CD4-positive, alpha-beta T cell treated with Interleukin-15 for 4 hours (primary cell): ENCODE data around the gene NFE2L3.
"Not testable (repeated sequence)": the region's sequence is repeated elsewhere in the genome, so short reads cannot be mapped to it uniquely, and the experiment has no call there.

Experiments
- DNase-seq: peaks from one replicate; pipeline ENCODE4 v3.0.0-alpha.2; 2020; ENCODE audit warnings: low spot score

NFE2L3 gene

DNA sequence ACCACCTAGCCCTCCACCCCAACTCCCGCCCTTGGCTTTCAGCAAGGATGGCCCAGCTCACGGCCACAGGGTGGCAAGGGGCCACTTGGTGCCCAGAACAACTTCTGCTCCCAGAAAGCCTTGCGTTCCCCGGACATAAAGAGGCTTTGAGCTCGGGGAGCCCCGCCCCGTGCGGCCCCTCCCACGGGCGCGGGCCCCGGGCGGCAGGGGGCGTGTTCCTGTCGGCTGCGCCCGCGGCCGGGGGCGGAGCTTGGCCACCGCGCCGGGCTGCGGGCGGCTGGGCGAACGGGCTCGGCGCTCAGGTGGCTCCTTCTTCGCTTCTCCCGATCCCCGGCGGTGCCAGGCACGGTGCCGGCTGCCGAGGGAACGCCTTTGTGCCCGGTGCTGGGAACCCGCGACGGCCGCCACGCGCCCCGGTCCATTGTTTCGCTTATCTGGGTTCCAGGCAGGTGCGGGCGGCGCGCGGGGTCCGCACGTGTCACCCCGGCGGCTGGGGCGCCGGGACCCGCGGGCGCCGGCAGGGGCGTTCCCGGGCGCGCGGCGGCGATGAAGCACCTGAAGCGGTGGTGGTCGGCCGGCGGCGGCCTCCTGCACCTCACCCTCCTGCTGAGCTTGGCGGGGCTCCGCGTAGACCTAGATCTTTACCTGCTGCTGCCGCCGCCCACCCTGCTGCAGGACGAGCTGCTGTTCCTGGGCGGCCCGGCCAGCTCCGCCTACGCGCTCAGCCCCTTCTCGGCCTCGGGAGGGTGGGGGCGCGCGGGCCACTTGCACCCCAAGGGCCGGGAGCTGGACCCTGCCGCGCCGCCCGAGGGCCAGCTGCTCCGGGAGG, at the start of gene NFE2L3:
Gene NFE2L3, plus strand, starts transcription at position 246 of the 829 bp plus-strand sequence. Its CDS starts 301 bp downstream, at position 547.
- peak; percentile 82 for DNase-seq

DNA sequence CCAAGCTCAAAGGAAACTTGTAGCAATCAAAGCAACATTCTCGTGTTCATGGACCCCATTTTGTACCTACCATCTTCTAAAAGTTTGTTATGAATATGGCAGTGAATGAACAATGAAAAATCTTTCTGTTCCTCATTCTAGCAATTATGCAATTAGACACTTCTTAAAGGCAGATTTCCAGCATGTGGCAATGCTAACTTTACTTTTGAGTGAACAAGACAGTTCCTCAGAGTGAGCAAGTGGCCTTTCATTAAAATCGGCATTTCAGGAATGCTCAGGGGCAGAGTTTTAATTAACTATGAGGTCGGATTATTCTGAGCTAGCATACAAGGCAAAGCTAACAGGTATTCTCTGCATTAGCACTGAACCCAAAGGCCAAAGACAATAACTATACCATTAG, 48.4 kb upstream of the NFE2L3 start:
- no peak for DNase-seq

GRCh38 chr7:26105236-26105635, 46.8 kb upstream of the NFE2L3 start:
- DNase-seq, result no peak

GRCh38 chr7:26105931-26106330, 46.1 kb upstream of the NFE2L3 start:
- DNase-seq, result no peak

DNA sequence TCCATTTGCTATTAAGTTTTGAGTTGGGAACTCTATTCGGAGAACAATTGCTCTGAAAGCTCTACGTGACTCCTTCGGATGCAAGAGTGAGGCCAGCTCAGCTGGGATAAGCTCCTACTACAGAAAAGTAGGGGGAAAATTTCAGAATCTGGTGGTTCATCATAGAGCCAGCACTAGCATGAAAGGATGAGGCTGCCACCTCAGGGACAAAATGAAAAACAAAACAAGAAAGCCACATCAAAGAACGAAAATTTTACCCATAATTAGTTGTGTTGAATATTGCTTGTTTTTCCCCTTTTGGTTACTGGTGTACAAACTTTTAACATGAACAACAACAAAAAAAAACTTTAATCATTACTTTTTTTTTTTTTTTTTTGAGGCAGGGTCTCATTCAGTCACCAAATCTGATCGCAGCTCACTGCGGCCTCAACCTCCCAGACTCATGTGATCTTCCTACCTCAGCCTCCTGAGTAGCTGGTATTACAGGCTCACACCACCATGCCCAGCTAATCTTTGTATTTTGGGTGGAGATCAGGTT, 39.7 kb upstream of the NFE2L3 start:
- DNase-seq, result peak; percentile 16

DNA sequence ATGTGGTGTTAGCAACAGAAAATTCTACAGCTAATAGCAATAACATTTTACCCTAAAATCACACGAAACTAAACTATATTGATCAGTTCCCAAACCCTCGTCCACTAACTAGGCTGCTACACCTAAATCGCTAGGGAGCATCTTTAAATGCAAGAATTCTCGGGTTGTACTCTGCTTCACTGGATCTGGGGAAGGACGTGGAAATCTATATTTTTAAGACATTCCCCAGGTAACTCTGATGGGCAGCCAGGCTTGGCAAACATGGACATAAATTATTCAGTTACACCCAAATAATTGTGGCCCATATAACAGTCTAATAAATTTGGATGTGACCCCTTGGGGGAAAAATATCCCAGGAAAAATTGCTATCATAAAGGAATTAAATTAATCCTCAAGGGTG, 36.3 kb upstream of the NFE2L3 start:
- DNase-seq, result no peak

DNA sequence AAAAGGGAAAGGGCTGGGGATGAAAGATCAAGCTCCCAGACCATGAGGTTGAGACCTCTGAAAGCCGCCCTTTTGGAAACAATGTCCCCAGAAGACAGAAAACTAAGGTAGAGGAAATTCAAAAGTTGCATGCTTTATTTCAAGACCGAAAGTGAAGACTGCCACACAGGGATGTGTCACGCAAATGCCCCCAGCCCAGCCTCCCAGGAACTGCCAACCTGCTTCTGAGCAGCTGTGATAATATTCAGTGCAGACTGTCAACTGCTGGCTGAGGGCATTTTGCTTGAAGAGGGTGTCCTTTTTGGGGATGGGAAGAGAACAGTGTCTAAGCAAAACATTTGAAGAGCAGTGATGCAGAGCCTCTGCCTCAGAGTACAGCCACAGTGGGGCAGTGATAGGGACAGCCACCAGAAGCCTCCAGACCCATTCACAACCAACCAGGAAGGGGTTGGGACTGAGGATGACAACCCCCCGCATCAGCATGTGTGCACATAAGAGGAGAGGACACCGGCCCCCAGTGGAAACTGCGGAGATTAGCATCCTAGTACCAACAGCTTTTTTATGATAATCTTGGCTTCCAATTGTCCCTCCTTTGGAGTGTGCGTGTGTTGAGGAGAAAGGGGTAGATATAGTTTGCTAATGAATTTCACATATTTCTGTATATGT, 34.7 kb upstream of the NFE2L3 start:
- no peak for DNase-seq

- no peak for DNase-seq
Observed at GRCh38 chr7:26117970-26118369, 34.0 kb upstream of the NFE2L3 start.

GRCh38 chr7:26122745-26123144, 29.3 kb upstream of the NFE2L3 start:
- no peak for DNase-seq

- not testable (repeated sequence) for DNase-seq
Observed at GRCh38 chr7:26124775-26125174, 27.2 kb upstream of the NFE2L3 start.

GRCh38 chr7:26127411-26127810, 24.6 kb upstream of the NFE2L3 start:
- DNase-seq, result no peak

- no peak for DNase-seq
Observed at GRCh38 chr7:26131056-26131589, 20.9 kb upstream of the NFE2L3 start.

- DNase-seq, result no peak
Observed at GRCh38 chr7:26135076-26135475, 16.9 kb upstream of the NFE2L3 start.

DNA sequence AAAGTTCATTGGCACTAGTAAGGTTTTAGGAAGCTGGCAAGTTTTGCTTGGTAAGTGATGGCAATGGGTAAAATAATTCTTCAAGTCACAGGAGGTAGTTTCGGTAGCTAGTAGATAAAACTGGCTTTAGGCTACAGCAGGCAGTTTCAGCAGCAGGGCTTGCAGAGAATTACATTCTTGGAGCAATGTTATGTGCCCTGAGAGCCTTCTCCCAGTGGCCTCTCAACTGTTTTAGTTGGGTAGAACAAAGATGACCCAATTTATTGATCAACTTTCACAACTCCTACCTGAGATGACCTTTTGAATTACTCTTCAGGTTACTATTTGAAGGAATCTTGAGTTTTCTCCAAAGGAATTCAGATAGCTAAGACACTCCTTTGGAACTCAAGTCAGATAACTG, 16.4 kb upstream of the NFE2L3 start:
- DNase-seq, result no peak

GRCh38 chr7:26136831-26137230, 15.2 kb upstream of the NFE2L3 start:
- DNase-seq, result no peak

DNA sequence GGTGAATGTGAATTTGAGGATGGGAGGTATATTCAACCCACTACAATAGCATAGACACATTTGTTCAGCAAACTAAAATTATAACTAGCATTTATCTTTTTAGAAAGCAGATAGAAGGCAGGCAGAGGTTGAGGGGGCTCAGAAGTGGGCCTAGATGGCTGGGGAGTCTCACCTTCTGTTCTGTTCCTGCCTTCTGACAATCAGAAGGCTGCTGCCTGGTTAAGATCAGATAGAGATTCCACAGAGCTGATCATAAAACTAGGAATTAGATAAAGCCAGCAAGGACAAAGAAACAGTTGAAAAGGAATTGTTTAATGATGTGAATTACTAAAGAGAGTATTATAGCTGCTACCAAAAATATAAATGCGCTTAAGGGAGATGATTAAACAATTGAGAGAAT, 11.6 kb upstream of the NFE2L3 start:
- no peak for DNase-seq

- no peak for DNase-seq
Observed at GRCh38 chr7:26141077-26141476, 10.9 kb upstream of the NFE2L3 start.

- no peak for DNase-seq
Observed at GRCh38 chr7:26143298-26144048, 8.5 kb upstream of the NFE2L3 start.

- no peak for DNase-seq
Observed at GRCh38 chr7:26144184-26145080, 7.6 kb upstream of the NFE2L3 start.

- DNase-seq, result no peak
Observed at GRCh38 chr7:26145238-26145637, 6.8 kb upstream of the NFE2L3 start.

- DNase-seq, result no peak
Observed at GRCh38 chr7:26147030-26147429, 5.0 kb upstream of the NFE2L3 start.
